K562 (cell line): ENCODE results near the gene SRCAP. TPM values are rescaled to one million over a fixed set of nuclear protein-coding genes. Genes with fewer than 3 reads are reported as not detected.

ENCODE experiments used
- ATAC-seq: fragments of 200-7000 bp; cut with Tn5 transposase; 3 replicates; pipeline ENCODE4 v1.9.1; 2020; ENCODE audit warnings: moderate library complexity
- BruUV-seq: library from RNA; stranded (reverse); fragments of 400-500 nt; replicated peaks from 2 replicates; lab custom pipeline; 2021; lab: Mats Ljungman, UMichigan
- CTCF ChIA-PET: fragments of 300-600 bp; formaldehyde crosslinking; extraction: SDS; loops from one replicate; lab custom pipeline; 2021; ENCODE audit warnings: low intra/inter-chr PET ratio; lab: Yijun Ruan, JAX
- POLR2A ChIA-PET: fragments of 300-600, 350-650 bp; sonication (Branson Sonifier 250); formaldehyde crosslinking; extraction: SDS; loops from one replicate; lab custom pipeline; 2021; ENCODE audit warnings: antibody characterized with exemption, inconsistent platforms; lab: Yijun Ruan, JAX
- DNase-seq, 4 experiments: peaks; one replicate each; pipeline versions ENCODE4 v3.0.0 to v3.0.0-alpha.2; 2011 to 2018; ENCODE audit warnings: low spot score in 3 of 4, mixed read lengths in 3 of 4; ENCODE audit errors: extremely low read depth in 1 of 4
- FAIRE-seq: peaks from 2 replicates; lab custom pipeline; 2011; peaks lifted over from hg19 to GRCh38; lab: Jason Lieb, UNC
- H2AFZ ChIP-seq: 2 replicates; pipeline ENCODE4 v1.6.0; 2011; ENCODE audit warnings: low read depth, low read length, control low read depth, inconsistent platforms
- H3K27ac ChIP-seq: fragments of 200-600 bp; 3 replicates; pipeline ENCODE4 v1.8.0; 2011; ENCODE audit warnings: low read depth, mild to moderate bottlenecking, control low read depth, inconsistent platforms, low read length, moderate library complexity, mixed read lengths; ENCODE audit errors: extremely low read depth
- H3K27me3 ChIP-seq, 2 experiments: fragments of 300-600 bp in 1 of 2; 2 replicates in 1 of 2; 3 replicates in 1 of 2; pipeline versions ENCODE4 v1.6.0 to v1.8.0; 2011; ENCODE audit warnings: inconsistent platforms in 2 of 2, low read length in 2 of 2, mild to moderate bottlenecking in 1 of 2, mixed read lengths in 1 of 2, moderate library complexity in 1 of 2; ENCODE audit not compliant: control insufficient read depth in 2 of 2, insufficient read depth in 2 of 2
- H3K36me3 ChIP-seq: fragments of 300-600 bp; 3 replicates; pipeline ENCODE4 v1.8.0; 2011; ENCODE audit warnings: mild to moderate bottlenecking, low read length, inconsistent platforms; ENCODE audit not compliant: control insufficient read depth, insufficient read depth
- H3K4me1 ChIP-seq, 2 experiments: fragments of 200-600 bp in 1 of 2; replicated peaks in 1 of 2; 2 replicates in 1 of 2; 3 replicates in 1 of 2; pipeline versions ENCODE4 v1.5.1 to v1.8.0; 2011; ENCODE audit warnings: inconsistent platforms in 2 of 2, low read length in 2 of 2, mild to moderate bottlenecking in 1 of 2, mixed read lengths in 1 of 2, moderate library complexity in 1 of 2; ENCODE audit not compliant: control insufficient read depth in 2 of 2, insufficient read depth in 2 of 2
- H3K4me2 ChIP-seq: 2 replicates; pipeline ENCODE4 v1.6.1; 2011; ENCODE audit warnings: low read length, control low read depth, inconsistent platforms, mixed read lengths; ENCODE audit not compliant: insufficient read depth
- H3K4me3 ChIP-seq: fragments of 200-600 bp; sonication (generic), shearing (Covaris generic); 2 replicates; pipeline ENCODE4 v1.5.1; 2016; ENCODE audit warnings: control low read depth, inconsistent platforms
- H3K79me2 ChIP-seq: fragments of 200-600 bp; 3 replicates; pipeline ENCODE4 v1.8.0; 2011; ENCODE audit warnings: low read length, inconsistent platforms; ENCODE audit not compliant: control insufficient read depth, insufficient read depth
- H3K9ac ChIP-seq, 2 experiments: 2 replicates each; pipeline versions ENCODE4 v1.6.0 to v1.6.1; 2011; ENCODE audit warnings: low read depth in 2 of 2, low read length in 2 of 2, control low read depth in 1 of 2, inconsistent platforms in 1 of 2, mild to moderate bottlenecking in 1 of 2, mixed read lengths in 1 of 2; ENCODE audit not compliant: insufficient read depth in 1 of 2
- H3K9me1 ChIP-seq: one replicate; pipeline ENCODE4 v1.6.0; 2011; ENCODE audit warnings: inconsistent platforms, mild to moderate bottlenecking, low read length, moderate library complexity; ENCODE audit not compliant: control insufficient read depth, insufficient read depth
- H3K9me3 ChIP-seq: replicated peaks from 2 replicates; pipeline ENCODE4 v1.5.1; 2011; ENCODE audit warnings: low read depth, low read length, inconsistent platforms; ENCODE audit not compliant: control insufficient read depth, insufficient read depth
- H4K20me1 ChIP-seq: replicated peaks from 2 replicates; pipeline ENCODE4 v1.6.1; 2011; ENCODE audit warnings: low read length, inconsistent platforms, mixed read lengths; ENCODE audit not compliant: control insufficient read depth, insufficient read depth
- HNRNPK ChIP-seq: fragments of 200-400 bp; formaldehyde crosslinking; IDR thresholded peaks from one replicate; pipeline ENCODE4 v1.6.1; 2018; ENCODE audit warnings: mild to moderate bottlenecking, low read depth, low read length; ENCODE audit not compliant: poor library complexity, severe bottlenecking
- IFI16 ChIP-seq: fragments of 250-450 bp; sonication (Bioruptor Pico); IDR thresholded peaks from 2 replicates; pipeline ENCODE4 v2.1.2; 2022; ENCODE audit warnings: mild to moderate bottlenecking, inconsistent platforms
- NEUROD1 ChIP-seq: fragments of 150-350 bp; IDR thresholded peaks from 2 replicates; pipeline ENCODE4 v1.6.1; 2014; ENCODE audit warnings: borderline replicate concordance, low read length, low read depth; ENCODE audit not compliant: partially characterized antibody
- PCBP1 ChIP-seq: fragments of 200-400 bp; formaldehyde crosslinking; IDR thresholded peaks from 2 replicates; pipeline ENCODE4 v1.6.1; 2018; ENCODE audit warnings: mild to moderate bottlenecking, low read depth, low read length; ENCODE audit not compliant: poor library complexity, severe bottlenecking
- POLR2A ChIP-seq: fragments of 450-650 bp; conservative IDR thresholded peaks from 2 replicates; pipeline ENCODE4 v1.6.1; 2016
- POLR2B ChIP-seq: fragments of 450-650 bp; IDR thresholded peaks from 2 replicates; pipeline ENCODE4 v1.6.1; 2018; ENCODE audit warnings: low read depth; ENCODE audit not compliant: partially characterized antibody
- SMAD2 ChIP-seq: fragments of 150-350 bp; IDR thresholded peaks from 2 replicates; pipeline ENCODE4 v1.6.1; 2014; ENCODE audit warnings: low read depth, mild to moderate bottlenecking, low read length
- ZBTB1 ChIP-seq: sonication (generic); formaldehyde crosslinking; IDR thresholded peaks from 2 replicates; pipeline ENCODE4 v1.8.1; 2023; ENCODE audit warnings: missing genetic modification reagents, low read depth, mild to moderate bottlenecking, borderline replicate concordance
- ZNF184 ChIP-seq: sonication (generic); formaldehyde crosslinking; IDR thresholded peaks from 2 replicates; pipeline ENCODE4 v1.5.0; 2020; ENCODE audit warnings: missing genetic modification reagents
- ZNF212 ChIP-seq: fragments of 450-650 bp; formaldehyde crosslinking; IDR thresholded peaks from 2 replicates; pipeline ENCODE4 v1.4.0; 2020; ENCODE audit warnings: mild to moderate bottlenecking
- ZNF431 ChIP-seq: sonication (generic); formaldehyde crosslinking; IDR thresholded peaks from 2 replicates; pipeline ENCODE4 v1.8.0; 2022; ENCODE audit warnings: mild to moderate bottlenecking, missing genetic modification reagents
- WGBS: fragments of 100-300 bp; shearing (Covaris generic); methylation state at CpG from one replicate; pipeline ENCODE4 v1.1.6; 2016; ENCODE audit warnings: low coverage, mixed read lengths; ENCODE audit not compliant: insufficient coverage; ENCODE audit errors: missing lambda C conversion rate; 5-methylcytosine and 5-hydroxymethylcytosine counted together
- in situ Hi-C: fragments of 300-500 bp; cut with MboI; formaldehyde crosslinking; loops from 4 replicates; pipeline ENCODE4 v1.15.0; 2018; ENCODE audit warnings: inconsistent platforms, mixed read lengths
- intact Hi-C: fragments of 100-400 bp; cut with micrococcal nuclease; formaldehyde crosslinking; loops from 2 replicates; pipeline ENCODE4 v1.14.2; 2022
- polyA plus RNA-seq, 8 experiments: library from polyadenylated mRNA; depleted of rRNA in 4 of 8; stranded (reverse) in 5 of 8; unstranded in 3 of 8; fragments of >200 nt; fragmentation: Nextera tagmentation in 2 of 8; fragmentation: Illumina TruSeq in 1 of 8; extraction: Ambion mirVana in 2 of 8; extraction: Trizol in 1 of 8; gene quantifications; 2 replicates each; pipeline versions ENCODE4 v1.2.1 to v1.2.3, GENCODE V29; 2011 to 2014; ENCODE audit warnings: inconsistent platforms in 1 of 8, missing spikeins in 1 of 8
- total RNA-seq, 7 experiments: library from RNA; depleted of rRNA in 6 of 7; stranded (reverse); fragments of >200 nt in 6 of 7; fragmentation: Illumina TruSeq in 2 of 7; extraction: Trizol in 2 of 7; gene quantifications; 2 replicates each; pipeline versions ENCODE4 v1.2.1 to v1.2.3, GENCODE V29; 2011 to 2021; ENCODE audit warnings: low replicate concordance in 1 of 7
- TF ChIP-seq, protein P1 (sequence below): sonication (generic); formaldehyde crosslinking; IDR thresholded peaks from 2 replicates; pipeline ENCODE4 v1.8.1; 2023; ENCODE audit warnings: mild to moderate bottlenecking, missing genetic modification reagents
- TF ChIP-seq, protein P2 (sequence below), 2 experiments: IDR thresholded peaks in 1 of 2; conservative IDR thresholded peaks in 1 of 2; 2 replicates each; pipeline ENCODE4 v1.6.1; 2016; ENCODE audit warnings: low read depth in 2 of 2, mild to moderate bottlenecking in 1 of 2, missing compliant biosample characterization in 1 of 2, missing genetic modification characterization in 1 of 2, moderate library complexity in 1 of 2
- TF ChIP-seq, protein P3 (sequence below): fragments of 450-650 bp; formaldehyde crosslinking; IDR thresholded peaks from 2 replicates; pipeline ENCODE4 v1.4.0; 2022; ENCODE audit warnings: missing genetic modification characterization

The SRCAP gene
- total and polyA plus RNA-seq, 9 of the 15 experiments (the other 6 are each of a cell fraction or from before 2014, with no cell fraction given) = 0.21 to 62.6 (median 5.8) TPM

GRCh38 chr16:30757316-30757715, 58.3 kb downstream of the SRCAP start:
- POLR2A ChIA-PET = interaction anchor here (0.6 to 2.0 kb wide), 5 partner anchors 9 to 164 kb away, joined by 3 to 9 read pairs (median 3); partner anchors contain the start of gene PHKG2

More at GRCh38 chr16:30757316-30757715, 58.3 kb downstream of the SRCAP start:
- H3K9me1 ChIP-seq = no peaks in the 10 kb centered on the region
- peaks cover 74% of the 10 kb centered on the region for H3K36me3 ChIP-seq
- peaks cover 8 to 24% of the 10 kb centered on the region in 2 experiments; a peak in 3 of 5 replicates for H3K4me1 ChIP-seq
- H3K9me3 ChIP-seq = no peaks in the 10 kb centered on the region
- CTCF ChIA-PET = no interaction called here
- FAIRE-seq (no peak), DNase-seq (no peak), ATAC-seq (no peak)
- H3K4me3 ChIP-seq = no peak overlapping the region
- no peak overlapping the region for H3K27ac ChIP-seq
- no peak overlapping the region for H2AFZ ChIP-seq
- 89% methylated on average over 7 of the region's 7 CpGs for WGBS
- intact Hi-C loops = no loop called here
- in situ Hi-C loops = no loop called here
- H3K9ac ChIP-seq = peak overlapping the region in 1 of 2 experiments; percentile 36; a peak in 2 of 4 replicates
- H3K27me3 ChIP-seq = no peaks in the 10 kb centered on the region
- no TSS peak for BruUV-seq
- peaks cover 19% of the 10 kb centered on the region for H3K79me2 ChIP-seq
- H3K4me2 ChIP-seq = no peak overlapping the region
- TF ChIP-seq ZNF184 (CRISPR knock-in tag) (no peak), SMAD2 (no peak), POLR2B (peak; percentile 25), ZNF431 (no peak), HNRNPK (no peak), NEUROD1 (no peak), PCBP1 (no peak), POLR2A (peak; percentile 4; the same call in 1 of the 2 replicates), ZBTB1 (no peak), IFI16 (no peak), ZNF212 (CRISPR knock-in tag) (no peak)
- TF ChIP-seq, protein P1, sequence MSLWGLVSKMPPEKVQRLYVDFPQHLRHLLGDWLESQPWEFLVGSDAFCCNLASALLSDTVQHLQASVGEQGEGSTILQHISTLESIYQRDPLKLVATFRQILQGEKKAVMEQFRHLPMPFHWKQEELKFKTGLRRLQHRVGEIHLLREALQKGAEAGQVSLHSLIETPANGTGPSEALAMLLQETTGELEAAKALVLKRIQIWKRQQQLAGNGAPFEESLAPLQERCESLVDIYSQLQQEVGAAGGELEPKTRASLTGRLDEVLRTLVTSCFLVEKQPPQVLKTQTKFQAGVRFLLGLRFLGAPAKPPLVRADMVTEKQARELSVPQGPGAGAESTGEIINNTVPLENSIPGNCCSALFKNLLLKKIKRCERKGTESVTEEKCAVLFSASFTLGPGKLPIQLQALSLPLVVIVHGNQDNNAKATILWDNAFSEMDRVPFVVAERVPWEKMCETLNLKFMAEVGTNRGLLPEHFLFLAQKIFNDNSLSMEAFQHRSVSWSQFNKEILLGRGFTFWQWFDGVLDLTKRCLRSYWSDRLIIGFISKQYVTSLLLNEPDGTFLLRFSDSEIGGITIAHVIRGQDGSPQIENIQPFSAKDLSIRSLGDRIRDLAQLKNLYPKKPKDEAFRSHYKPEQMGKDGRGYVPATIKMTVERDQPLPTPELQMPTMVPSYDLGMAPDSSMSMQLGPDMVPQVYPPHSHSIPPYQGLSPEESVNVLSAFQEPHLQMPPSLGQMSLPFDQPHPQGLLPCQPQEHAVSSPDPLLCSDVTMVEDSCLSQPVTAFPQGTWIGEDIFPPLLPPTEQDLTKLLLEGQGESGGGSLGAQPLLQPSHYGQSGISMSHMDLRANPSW = no peak
- TF ChIP-seq, protein P2, sequence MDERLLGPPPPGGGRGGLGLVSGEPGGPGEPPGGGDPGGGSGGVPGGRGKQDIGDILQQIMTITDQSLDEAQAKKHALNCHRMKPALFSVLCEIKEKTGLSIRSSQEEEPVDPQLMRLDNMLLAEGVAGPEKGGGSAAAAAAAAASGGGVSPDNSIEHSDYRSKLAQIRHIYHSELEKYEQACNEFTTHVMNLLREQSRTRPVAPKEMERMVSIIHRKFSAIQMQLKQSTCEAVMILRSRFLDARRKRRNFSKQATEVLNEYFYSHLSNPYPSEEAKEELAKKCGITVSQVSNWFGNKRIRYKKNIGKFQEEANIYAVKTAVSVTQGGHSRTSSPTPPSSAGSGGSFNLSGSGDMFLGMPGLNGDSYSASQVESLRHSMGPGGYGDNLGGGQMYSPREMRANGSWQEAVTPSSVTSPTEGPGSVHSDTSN (CRISPR knock-in tag; IDR thresholded peaks at IDR 0.05; ENCODE audit: low read depth) = no peak
- TF ChIP-seq, protein P2 (tag; conservative IDR thresholded peaks at IDR 0.05; ENCODE audit: low read depth) = no peak
- TF ChIP-seq, protein P3, sequence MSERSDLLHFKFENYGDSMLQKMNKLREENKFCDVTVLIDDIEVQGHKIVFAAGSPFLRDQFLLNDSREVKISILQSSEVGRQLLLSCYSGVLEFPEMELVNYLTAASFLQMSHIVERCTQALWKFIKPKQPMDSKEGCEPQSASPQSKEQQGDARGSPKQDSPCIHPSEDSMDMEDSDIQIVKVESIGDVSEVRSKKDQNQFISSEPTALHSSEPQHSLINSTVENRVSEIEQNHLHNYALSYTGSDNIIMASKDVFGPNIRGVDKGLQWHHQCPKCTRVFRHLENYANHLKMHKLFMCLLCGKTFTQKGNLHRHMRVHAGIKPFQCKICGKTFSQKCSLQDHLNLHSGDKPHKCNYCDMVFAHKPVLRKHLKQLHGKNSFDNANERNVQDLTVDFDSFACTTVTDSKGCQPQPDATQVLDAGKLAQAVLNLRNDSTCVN (CRISPR knock-in tag) = no peak
- TF ChIP-seq, all 486 proteins: peak for 2
- H4K20me1 ChIP-seq = no peaks in the 10 kb centered on the region
